B cell (primary cell): ENCODE results near the gene TXNDC17. TPM values are rescaled to one million over a fixed set of nuclear protein-coding genes. Genes with fewer than 3 reads are reported as not detected.

Source experiments
- ATAC-seq: fragments of 200-7000 bp; cut with Tn5 transposase; one replicate; pipeline ENCODE4 v1.10.0; 2021; ENCODE audit warnings: low read depth, mild to moderate bottlenecking, moderate number of reproducible peaks, moderate library complexity
- CTCF ChIA-PET: fragments of 350-600 bp; sonication (Branson Sonifier 250); formaldehyde crosslinking; loops from one replicate; lab custom pipeline; 2021; ENCODE audit warnings: antibody characterized with exemption, inconsistent platforms; lab: Charles Lee
- POLR2A ChIA-PET: fragments of 350-600 bp; sonication (Branson Sonifier 250); formaldehyde crosslinking; loops from one replicate; lab custom pipeline; 2021; ENCODE audit warnings: antibody characterized with exemption; lab: Charles Lee
- DNase-seq: peaks from one replicate; pipeline ENCODE4 v3.0.0; 2013
- H2AFZ ChIP-seq: 2 replicates; pipeline ENCODE4 v1.6.1; 2012; ENCODE audit warnings: mild to moderate bottlenecking, low read depth, low read length; ENCODE audit not compliant: insufficient read depth, poor library complexity, severe bottlenecking
- H3K27ac ChIP-seq, 2 donors: 1 replicate in 1 of 2; 2 replicates in 1 of 2; pipeline ENCODE4 v1.5.1; 2012 to 2013; ENCODE audit warnings: low read length in 2 of 2, mild to moderate bottlenecking in 2 of 2, moderate library complexity in 1 of 2
- H3K27me3 ChIP-seq, 4 experiments: fragments of 200-600 bp in 1 of 4; sonication (generic) in 1 of 4; replicated peaks in 1 of 4; 1 replicate in 2 of 4; 2 replicates in 2 of 4; pipeline versions ENCODE4 v1.6.1 to v1.7.0; 2013 to 2016; ENCODE audit warnings: low read length in 3 of 4, mild to moderate bottlenecking in 2 of 4, mixed read lengths in 1 of 4, moderate library complexity in 1 of 4; ENCODE audit not compliant: insufficient read depth in 4 of 4, control insufficient read depth in 3 of 4; ENCODE audit errors: control extremely low read depth in 1 of 4
- H3K36me3 ChIP-seq, 2 experiments: replicated peaks in 1 of 2; 1 replicate in 1 of 2; 2 replicates in 1 of 2; pipeline versions ENCODE4 v1.6.1 to v1.7.1; 2013; ENCODE audit warnings: low read length in 1 of 2; ENCODE audit not compliant: insufficient read depth in 2 of 2, control insufficient read depth in 1 of 2; ENCODE audit errors: control extremely low read depth in 1 of 2, extremely low read depth in 1 of 2
- H3K4me1 ChIP-seq, 2 donors: fragments of 200-600 bp in 1 of 2; sonication (generic) in 1 of 2; 1 replicate in 1 of 2; 2 replicates in 1 of 2; pipeline versions ENCODE4 v1.5.1 to v1.6.1; 2013 to 2017; ENCODE audit warnings: low read length in 2 of 2; ENCODE audit not compliant: control insufficient read depth in 2 of 2, insufficient read depth in 2 of 2
- H3K4me2 ChIP-seq: replicated peaks from 2 replicates; pipeline ENCODE3; 2012; ENCODE audit warnings: mild to moderate bottlenecking, low read depth, low read length; ENCODE audit not compliant: poor library complexity, severe bottlenecking
- H3K4me3 ChIP-seq, 5 experiments: fragments of 200-600 bp in 1 of 5; sonication (generic) in 1 of 5; 1 replicate in 3 of 5; 2 replicates in 2 of 5; pipeline versions ENCODE4 v1.5.1 to v1.7.0; 2011 to 2016; ENCODE audit warnings: low read length in 4 of 5, mild to moderate bottlenecking in 4 of 5, low read depth in 2 of 5, control low read depth in 1 of 5, moderate library complexity in 1 of 5; ENCODE audit not compliant: insufficient read depth in 1 of 5; ENCODE audit errors: control extremely low read depth in 1 of 5, extremely low read depth in 1 of 5
- H3K79me2 ChIP-seq: fragments of 200-600 bp; sonication (generic); one replicate; pipeline ENCODE4 v1.6.0; 2016; ENCODE audit warnings: low read length; ENCODE audit not compliant: control insufficient read depth, insufficient read depth
- H3K9ac ChIP-seq: fragments of 200-600 bp; sonication (generic); 2 replicates; pipeline ENCODE4 v1.6.1; 2017; ENCODE audit warnings: mild to moderate bottlenecking, low read length, moderate library complexity
- H3K9me3 ChIP-seq, 3 donors: one replicate each; pipeline versions ENCODE4 v1.6.1 to v1.7.1; 2013; ENCODE audit warnings: low read length in 2 of 3; ENCODE audit not compliant: control insufficient read depth in 2 of 3, insufficient read depth in 1 of 3; ENCODE audit errors: control extremely low read depth in 1 of 3
- H4K20me1 ChIP-seq: 2 replicates; pipeline ENCODE4 v1.6.0; 2012; ENCODE audit warnings: mild to moderate bottlenecking, low read length; ENCODE audit not compliant: insufficient read depth, control insufficient read depth, poor library complexity, severe bottlenecking
- H3K27ac Mint-ChIP-seq: one replicate; pipeline ENCODE4 v1.8.0; 2021; ENCODE audit warnings: mixed read lengths
- H3K27me3 Mint-ChIP-seq: one replicate; pipeline ENCODE4 v1.8.0; 2021; ENCODE audit warnings: mixed read lengths
- H3K4me1 Mint-ChIP-seq: one replicate; pipeline ENCODE4 v1.8.0; 2021; ENCODE audit warnings: mixed read lengths
- H3K4me3 Mint-ChIP-seq: one replicate; pipeline ENCODE4 v1.8.0; 2021; ENCODE audit warnings: mixed read lengths
- H3K9me3 Mint-ChIP-seq: one replicate; pipeline ENCODE4 v1.8.0; 2022; ENCODE audit warnings: mixed read lengths; ENCODE audit not compliant: insufficient read depth
- CTCF ChIP-seq: fragments of 200-600 bp; IDR thresholded peaks from one replicate; pipeline ENCODE4 v1.8.0; 2022; ENCODE audit warnings: antibody characterized with exemption, mild to moderate bottlenecking
- EZH2 ChIP-seq: IDR thresholded peaks from 2 replicates; pipeline ENCODE4 v1.6.1; 2012; ENCODE audit warnings: borderline replicate concordance, low read depth, mild to moderate bottlenecking, moderate library complexity, low read length; ENCODE audit not compliant: insufficient read depth, poor library complexity, severe bottlenecking
- WGBS: methylation state at CpG from one replicate; pipeline ENCODE4 v1.1.5; 2013; ENCODE audit warnings: missing lambda C conversion rate; ENCODE audit not compliant: insufficient coverage; 5-methylcytosine and 5-hydroxymethylcytosine counted together
- intact Hi-C: fragments of 100-400 bp; cut with micrococcal nuclease; formaldehyde crosslinking; loops from one replicate; pipeline ENCODE4 v1.10.0; 2022
- polyA plus RNA-seq: library from polyadenylated mRNA; depleted of rRNA; stranded (reverse); fragments of >200 nt; gene quantifications from 2 replicates; pipeline ENCODE4 v1.2.3, GENCODE V29; 2012
- total RNA-seq, 2 donors: library from RNA; stranded (reverse); fragments of 120-200 nt in 1 of 2; gene quantifications; 1 replicate in 1 of 2; 2 replicates in 1 of 2; pipeline versions ENCODE4 v1.2.3 to v1.2.4, GENCODE V29; 2013 to 2022

Gene TXNDC17
- total and polyA plus RNA-seq, 2 donors (not counting 1 experiment from before 2014, with no cell fraction given), result 19.5 to 33.7 TPM

GRCh38 chr17:6677158-6677831, 36.4 kb downstream of the TXNDC17 start:
- Histone ChIP-seq H3K36me3 (no peaks in the 10 kb centered on the region), H3K27ac (no peak overlapping the region), H3K9me3 (no peaks in the 10 kb centered on the region), H3K27me3 (peaks cover 0 to 22% (median 9%) of the 10 kb centered on the region in 4 experiments), H4K20me1 (no peaks in the 10 kb centered on the region), H3K4me2 (no peak overlapping the region), H3K9ac (no peak overlapping the region), H3K4me3 (no peak overlapping the region), H2AFZ (no peak overlapping the region), H3K4me1 (peaks cover 0 to 3% of the 10 kb centered on the region in 2 donors), H3K79me2 (no peaks in the 10 kb centered on the region)
- H3K27ac Mint-ChIP-seq, result no peak overlapping the region
- WGBS, result 20% methylated on average over 14 of the region's 16 CpGs
- no peak for TF ChIP-seq EZH2
- TF ChIP-seq CTCF, result no peak
- ChIA-PET CTCF (interaction anchor here (0.7 to 1.9 kb wide), 2 partner anchors 10 to 11 kb away, joined by 3 to 7 read pairs; no protein-coding TSS in a partner anchor), POLR2A (no interaction called here)
- H3K27me3 Mint-ChIP-seq, result peaks cover 17% of the 10 kb centered on the region
- no peaks in the 10 kb centered on the region for H3K9me3 Mint-ChIP-seq
- ATAC-seq, result no peak
- DNase-seq, result no peak
- H3K4me3 Mint-ChIP-seq, result no peak overlapping the region
- no peaks in the 10 kb centered on the region for H3K4me1 Mint-ChIP-seq
- intact Hi-C loops, result no loop called here

DNA sequence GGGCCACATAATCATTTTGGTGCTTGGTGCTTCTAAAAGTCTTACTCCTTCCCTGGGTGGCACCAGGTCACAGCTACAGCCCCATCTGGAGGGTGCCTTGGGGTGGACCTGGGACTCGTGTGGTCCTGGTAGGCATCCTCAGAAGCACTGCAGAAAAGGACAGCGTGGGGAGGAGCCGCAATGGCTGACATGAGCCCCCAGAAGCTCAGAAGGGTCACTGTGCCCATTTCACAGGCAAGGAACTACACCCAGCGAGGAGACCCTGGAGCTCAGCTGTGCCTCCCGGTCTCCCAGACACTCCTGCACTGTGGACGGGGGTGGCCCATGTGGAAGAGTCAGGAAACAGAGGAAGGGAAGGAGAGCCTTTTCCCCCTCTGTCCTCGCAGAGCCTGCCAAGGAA, 37.1 kb downstream of the TXNDC17 start:
- POLR2A ChIA-PET, result no interaction called here
- H3K9me3 ChIP-seq, result no peaks in the 10 kb centered on the region
- no peak overlapping the region for H3K4me3 Mint-ChIP-seq
- WGBS, result 77% methylated on average over 4 of the region's 7 CpGs
- CTCF ChIA-PET, result interaction anchor here (1.9 kb wide), 1 partner anchor 11 kb away, joined by 7 read pairs; no protein-coding TSS in a partner anchor
- no peak overlapping the region for H2AFZ ChIP-seq
- H3K27ac ChIP-seq, result no peak overlapping the region
- no peaks in the 10 kb centered on the region for H3K9me3 Mint-ChIP-seq
- no peaks in the 10 kb centered on the region for H3K4me1 Mint-ChIP-seq
- H3K9ac ChIP-seq, result no peak overlapping the region
- H3K4me2 ChIP-seq, result no peak overlapping the region
- ATAC-seq (no peak), DNase-seq (no peak)
- peaks cover 0 to 3% of the 10 kb centered on the region in 2 donors for H3K4me1 ChIP-seq
- intact Hi-C loops, result no loop called here
- no peak for TF ChIP-seq EZH2
- H3K36me3 ChIP-seq, result no peaks in the 10 kb centered on the region
- H3K27me3 ChIP-seq, result peaks cover 0 to 22% (median 11%) of the 10 kb centered on the region in 4 experiments
- H3K4me3 ChIP-seq, result no peak overlapping the region
- no peaks in the 10 kb centered on the region for H3K79me2 ChIP-seq
- H3K27ac Mint-ChIP-seq, result no peak overlapping the region
- peaks cover 20% of the 10 kb centered on the region for H3K27me3 Mint-ChIP-seq
- no peaks in the 10 kb centered on the region for H4K20me1 ChIP-seq
